ENCODE data around the gene STX8.
A peak's percentile ranks its signal among the peaks of the same experiment; 100 is the strongest.

The STX8 gene

DNA sequence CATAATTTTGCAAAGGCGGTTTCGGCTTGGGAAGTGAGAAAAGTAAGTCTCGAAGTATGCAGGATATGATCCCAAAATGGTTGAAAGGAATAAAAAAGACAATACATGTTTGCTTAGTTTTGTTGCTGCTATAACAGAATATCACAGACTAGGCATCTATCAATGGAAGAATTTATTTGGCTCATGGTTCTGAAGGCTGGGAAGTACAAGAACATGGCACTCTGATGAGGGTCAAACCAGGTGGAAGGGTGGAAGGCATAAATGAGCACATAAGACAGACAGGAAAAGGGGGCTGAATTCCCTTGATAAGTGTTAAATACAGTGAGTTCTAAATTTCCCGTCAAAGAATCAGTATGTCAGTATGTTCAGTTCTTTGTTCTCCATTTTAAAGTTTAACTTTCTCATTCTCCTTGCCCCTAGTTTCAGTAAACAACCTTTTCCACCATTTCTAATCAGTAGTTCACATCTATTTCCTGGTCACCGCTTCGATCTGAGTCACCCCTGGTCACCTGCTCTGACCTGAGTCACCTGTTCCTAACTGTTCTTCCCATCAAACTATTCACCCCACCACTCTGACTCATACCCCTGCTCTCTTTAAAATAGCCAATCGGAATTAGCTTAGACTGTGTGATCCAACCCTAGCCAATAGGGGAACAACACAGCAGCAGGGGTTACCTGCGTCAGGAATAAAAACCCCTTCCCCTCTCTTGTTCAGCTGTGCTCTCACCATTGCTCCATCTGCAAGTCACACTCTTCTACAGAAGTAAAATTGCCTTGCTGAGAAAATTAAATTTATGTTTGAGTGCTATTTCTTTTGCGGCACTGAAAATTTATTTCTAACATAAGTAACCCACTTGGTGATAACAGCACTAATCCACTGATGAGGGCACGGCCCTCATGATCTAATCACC is 240.8 kb downstream of the STX8 start:
- no peak for DNase-seq

DNA sequence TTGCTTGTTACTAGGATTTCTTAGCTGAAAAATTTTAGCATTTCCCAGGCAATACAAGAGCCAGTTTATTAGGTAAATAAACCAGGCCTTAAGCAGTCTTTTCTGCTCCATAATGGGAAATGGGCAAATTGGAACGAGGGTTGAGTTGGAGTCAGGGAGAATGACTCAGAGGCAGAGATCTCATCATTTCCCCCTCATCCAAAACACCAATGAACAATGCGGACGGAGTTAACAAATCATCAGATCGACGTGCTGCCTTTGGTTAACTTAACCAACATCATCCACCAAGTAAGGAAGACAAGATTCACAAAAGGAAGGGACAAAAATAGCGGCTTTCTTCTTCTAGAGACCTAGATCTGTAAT is 243.5 kb downstream of the STX8 start:
- no peak for DNase-seq

DNA sequence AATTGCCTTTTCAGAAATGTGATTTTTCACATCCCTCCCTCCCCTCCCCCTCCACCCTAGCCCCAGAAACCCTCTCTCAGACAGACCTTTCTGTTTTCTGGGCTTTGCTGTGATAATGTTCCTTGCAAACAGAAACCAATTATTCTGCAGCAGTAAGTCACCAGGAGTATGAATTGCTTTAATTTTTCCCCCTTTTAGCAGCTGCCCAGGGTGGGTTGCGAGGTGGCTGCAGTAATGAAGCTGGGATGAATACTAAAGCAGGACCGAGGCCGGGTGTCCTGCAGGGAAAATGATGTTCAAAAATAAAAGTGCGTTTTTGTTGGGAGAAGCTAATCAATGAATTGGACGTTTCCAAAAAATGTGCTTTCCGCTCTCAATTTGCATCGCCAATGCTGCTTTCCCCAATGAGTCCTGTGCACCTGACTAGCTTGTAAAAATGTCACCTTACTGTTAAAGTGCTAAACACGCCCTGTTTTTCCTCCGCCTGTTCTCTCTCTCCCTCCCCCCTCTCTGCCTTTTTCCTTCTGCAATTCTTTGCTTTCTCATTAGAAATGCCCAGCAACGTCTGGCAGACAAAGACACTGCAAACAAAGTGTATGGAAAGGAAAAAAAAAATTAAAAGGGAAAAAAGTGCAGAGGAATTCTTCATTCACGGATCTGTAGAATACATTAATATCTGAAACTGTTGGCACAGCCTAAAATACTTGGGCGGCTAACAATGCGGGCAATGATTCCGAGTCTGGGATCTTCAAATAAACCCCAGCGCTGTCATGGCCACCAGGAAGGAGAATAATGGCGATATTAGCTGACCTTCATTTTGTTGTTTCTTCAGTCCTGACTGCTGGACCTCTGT is 244.1 kb downstream of the STX8 start:
- peak; percentile 16 for DNase-seq

DNA sequence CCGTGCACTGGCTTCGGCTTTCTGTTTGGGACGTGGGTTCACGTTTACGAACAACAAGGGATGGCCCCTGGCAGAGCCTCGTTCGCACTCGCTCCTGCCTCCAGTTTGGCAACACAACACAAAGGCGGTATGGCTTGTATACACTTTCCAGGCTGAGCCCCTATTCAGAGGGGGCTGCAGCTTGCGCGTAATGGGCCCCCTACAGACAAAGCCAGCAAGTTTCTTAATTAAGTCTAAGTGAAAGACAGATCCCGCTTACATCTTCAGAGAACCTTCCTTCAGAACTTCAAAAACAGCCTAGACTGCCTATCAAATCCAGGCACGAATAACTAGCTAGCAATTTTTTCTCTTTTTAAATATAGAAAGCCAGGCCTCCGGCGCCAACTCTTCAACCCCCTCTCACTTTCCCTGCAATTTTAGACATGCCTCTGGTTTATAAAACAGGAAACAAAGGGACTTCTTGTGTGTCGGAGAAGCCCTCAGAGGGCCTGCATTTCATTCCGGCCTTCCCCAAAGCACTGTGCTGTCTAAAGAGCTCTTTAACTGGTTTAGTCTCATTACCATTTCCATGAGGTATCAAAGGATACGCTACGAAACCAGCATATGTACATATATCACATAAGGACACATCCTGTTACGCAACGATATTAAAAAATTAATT is 244.9 kb downstream of the STX8 start:
- DNase-seq = peak; percentile 77

GRCh38 chr17:9330141-9330540 is 245.5 kb downstream of the STX8 start:
- no peak for DNase-seq

DNA sequence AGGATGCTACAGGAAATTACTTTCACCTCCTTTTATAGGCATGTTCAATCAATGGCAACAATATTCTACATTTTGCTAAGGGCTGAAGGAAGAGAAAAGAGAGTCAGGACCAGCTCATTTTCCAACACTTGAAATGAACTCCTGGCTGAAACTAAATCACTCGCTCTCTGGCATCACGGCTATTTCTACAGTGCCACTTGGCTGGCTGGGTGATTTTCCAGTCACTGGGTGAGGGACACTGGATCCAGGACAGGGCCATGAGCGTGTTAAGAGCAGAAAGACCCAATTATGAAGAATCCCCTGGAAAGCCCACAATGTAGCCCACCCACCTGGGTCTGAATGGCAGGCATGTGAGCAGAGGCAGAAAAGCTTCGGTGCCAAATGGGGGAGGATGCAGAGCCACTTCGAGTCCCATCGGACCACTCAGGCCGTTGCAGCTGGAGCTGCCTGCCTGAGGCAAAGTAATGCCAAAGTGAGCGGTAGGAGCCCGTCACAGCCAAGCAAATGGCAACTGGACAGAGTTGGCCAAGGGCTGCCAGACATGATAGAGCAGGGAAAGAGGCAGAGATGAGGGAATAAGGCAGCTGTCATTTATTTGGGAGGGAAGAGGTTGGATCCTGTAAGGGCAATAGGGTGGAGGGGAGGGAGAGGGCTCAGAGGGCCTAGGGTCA is 246.2 kb downstream of the STX8 start:
- peak; percentile 16 for DNase-seq

- DNase-seq = no peak
Measured at GRCh38 chr17:9324864-9325263, 250.8 kb downstream of the STX8 start.

DNA sequence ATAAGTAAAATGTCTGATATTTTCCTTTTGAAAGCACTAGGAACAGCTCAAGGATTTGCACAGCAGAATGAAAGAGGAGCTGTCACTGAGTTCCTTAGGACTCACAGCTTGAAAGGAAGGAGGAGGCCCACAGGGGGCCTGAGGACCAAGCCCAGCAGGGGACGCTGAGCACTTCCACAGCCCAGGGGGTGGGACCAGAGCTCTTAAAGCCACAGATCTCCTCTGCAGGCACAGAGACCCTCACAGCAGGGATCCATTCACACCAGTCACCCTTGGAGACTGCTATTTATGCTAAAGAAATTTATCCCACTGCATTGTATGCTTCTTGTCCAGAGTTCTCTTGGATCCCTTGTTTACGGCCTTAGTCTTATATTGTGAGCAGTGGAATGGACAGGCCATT is 253.3 kb downstream of the STX8 start:
- DNase-seq = peak; percentile 30

- DNase-seq = no peak
Measured at GRCh38 chr17:9321890-9322289, 253.7 kb downstream of the STX8 start.

DNA sequence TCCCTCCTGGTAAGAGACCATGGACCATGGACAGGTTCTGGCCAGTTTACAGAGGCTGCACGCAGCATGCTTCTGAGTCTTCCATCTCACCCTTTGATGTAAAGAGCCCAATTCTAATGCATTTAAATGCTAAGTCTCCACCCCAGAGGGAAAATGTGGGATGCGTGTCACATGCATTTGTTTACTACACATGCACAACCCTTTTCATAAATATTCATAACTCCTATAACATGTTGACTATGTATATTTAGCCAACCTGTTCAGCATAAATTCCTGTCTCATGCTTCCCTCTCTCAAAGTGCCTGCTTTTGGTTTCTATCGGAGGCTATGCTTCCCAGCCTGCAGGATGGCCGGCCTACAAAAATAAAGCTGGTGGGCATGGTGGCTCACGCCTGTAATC is 260.3 kb downstream of the STX8 start:
- no peak for DNase-seq

DNA sequence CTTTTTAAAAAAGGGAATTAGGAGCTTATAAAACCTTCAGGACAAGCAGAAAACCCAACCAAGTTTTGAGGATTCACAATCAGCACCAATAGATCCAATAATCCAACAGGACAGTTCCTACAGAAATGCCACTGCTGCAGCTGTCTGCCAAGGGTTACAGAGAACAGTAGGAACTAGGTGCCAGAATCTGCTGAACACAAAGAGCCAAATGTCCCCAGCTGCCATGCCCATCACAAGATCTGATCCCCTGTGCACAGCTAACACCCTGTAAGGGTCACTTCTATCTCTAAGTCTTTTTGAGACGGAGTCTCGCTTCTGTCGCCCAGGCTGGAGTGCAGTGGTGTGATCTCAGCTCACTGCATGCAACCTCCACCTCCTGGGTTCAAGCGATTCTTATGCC is 262.3 kb downstream of the STX8 start:
- DNase-seq = no peak

DNA sequence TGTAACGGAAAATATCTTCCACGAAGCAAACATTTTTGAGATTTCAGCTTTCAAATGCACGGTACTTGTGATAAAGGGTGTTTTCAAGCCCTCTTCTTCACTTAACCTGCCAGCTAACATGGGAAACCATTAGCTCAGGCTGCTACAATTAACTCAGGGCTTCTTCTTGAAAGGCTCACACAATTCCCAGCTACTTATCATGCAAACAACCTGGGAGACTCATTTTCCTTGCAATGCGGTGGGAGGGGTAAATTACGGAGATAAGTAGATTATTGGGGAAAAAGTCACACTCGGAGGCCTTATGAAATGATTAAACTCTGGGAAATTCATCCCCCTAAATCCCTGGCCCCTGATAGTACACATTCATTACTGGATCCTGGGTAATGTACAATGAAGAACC is 266.4 kb downstream of the STX8 start:
- DNase-seq = no peak

DNA sequence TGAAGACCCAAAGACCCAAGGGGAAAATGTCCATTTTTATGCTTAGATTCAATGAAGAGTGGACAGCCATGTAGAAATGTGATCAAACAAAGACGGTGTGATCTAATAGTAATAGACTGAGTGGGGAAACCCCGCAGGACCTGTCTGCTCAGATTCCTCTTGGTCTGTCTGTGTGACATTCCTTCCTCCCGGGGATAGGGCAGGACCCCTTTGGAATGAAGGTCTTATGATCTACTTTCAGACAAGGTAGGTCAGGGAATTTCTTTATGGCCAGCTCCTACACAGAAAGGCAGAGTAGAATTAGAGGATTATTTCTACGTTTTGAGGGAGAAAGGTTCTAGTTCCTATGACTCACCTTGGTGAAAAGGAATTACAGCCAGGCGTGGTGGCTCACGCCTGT is 267.6 kb downstream of the STX8 start:
- no peak for DNase-seq

DNA sequence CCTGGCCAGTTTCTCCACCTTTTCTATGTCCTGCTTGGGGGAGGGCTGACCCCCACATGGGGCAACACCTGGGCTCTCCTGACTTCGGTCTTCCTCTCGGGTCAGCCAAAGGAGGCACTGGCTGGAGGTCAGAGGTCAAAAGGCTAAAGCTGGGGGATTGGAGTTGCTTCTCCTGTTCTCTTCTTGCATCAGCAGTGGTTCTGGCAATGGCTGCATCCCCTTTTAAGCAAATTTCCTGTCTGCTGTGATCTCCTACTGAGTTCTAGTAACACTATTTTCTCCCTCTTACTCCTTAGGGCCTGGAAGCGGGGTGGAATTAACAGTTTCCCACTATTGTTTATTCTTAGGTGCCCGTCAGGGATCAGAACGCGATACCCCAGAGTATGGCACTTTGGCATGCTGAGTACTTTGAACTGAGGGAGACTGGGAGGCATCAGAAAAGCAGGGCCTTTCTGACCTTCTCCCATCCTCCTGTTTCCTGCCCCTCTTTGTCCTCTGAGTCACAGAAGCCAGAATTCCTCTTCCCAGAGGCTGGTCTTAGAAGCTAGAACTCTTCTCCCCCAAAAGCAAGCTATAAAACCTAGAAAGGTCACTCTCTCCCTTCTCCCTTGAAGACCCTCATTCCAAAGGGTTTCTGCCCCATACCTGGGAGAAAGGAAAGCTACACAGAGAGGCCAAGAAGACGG is 268.2 kb downstream of the STX8 start:
- DNase-seq = no peak

DNA sequence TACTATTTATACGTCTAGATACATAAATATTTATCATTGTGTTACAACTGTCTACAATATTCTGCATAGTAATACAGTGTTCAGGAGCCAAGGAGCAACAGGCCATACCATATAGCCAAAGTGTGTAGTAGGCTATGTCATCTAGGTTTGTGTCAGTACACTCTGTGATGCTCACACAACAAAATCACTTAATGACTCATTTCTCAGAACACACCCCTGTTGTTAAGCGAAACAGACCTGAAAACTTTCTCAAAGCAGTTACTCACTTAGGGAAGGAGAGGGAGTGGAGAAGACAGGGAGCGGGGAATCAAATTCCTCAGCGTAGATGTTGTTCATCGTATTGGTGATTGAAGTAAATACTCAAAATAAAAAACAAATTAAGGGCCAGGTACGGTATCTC is 269.5 kb downstream of the STX8 start:
- no peak for DNase-seq

DNA sequence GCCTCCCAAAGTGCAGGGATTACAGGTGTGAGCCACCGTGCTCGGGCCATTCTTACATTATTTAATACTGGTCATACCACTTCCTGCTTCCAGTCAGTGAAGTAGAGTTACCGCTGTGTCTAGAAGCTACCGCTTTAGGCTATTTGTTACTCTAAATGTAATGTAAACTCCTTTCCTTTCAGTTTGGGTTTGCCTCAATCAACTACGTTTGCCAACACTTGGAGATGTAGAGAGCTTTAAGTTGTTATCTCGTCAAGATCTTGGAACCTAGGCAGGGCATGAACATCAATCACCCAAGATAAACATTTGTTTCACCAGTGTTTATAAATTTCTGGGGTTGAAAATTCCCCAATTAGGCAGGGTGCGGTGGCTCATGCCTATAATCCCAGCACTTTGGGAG is 275.9 kb downstream of the STX8 start:
- no peak for DNase-seq

DNA sequence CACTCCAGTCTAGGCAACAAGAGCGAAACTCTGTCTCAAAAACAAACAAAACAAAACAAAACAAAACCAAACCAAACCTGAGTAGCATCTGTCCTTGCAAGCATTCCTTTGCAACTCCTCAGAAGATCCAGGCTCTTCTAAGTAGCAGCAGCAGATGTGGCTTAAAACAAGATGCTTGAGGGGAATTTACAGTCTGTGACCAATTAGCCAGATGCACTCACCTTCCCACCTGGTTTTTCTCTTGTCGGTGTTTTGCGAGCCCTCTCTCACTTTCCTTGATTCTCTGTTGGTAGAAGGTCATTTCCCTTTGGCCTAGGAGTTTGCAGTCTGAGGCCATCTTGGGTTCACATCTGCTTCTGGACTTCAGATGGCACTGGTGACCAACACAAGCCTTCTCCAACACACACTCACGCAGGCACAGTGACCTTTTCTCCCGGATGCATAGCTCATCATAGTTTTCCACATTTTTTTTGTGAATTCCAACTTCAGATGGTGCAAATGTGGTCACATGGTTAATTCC is 276.8 kb downstream of the STX8 start:
- no peak for DNase-seq

- DNase-seq = no peak
Measured at GRCh38 chr17:9298135-9298534, 277.5 kb downstream of the STX8 start.

DNA sequence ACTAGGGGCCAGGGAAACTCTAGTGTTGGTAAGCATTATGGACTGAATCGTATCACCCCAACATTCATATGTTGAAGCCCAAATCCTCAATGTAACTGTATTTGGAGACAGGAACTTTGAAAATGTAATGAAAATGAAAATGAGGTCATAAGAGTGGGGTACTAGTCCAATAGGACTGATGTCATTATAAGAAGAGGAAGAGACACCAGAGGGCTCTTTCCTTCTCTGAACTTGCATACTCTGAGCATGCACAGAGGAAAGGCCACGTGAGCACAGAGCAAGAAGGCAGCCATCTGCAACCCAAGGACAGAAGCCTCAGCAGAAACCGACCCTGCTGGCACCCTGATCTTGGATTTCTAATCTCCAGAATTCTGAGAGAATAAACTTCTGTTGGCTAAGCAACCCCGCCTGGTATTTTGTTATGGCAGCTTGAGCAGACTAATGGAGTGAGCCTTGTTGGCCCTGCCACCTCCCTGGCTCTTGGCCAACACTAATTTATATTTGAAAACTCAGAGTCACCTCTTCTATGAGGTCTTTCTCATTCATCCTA is 280.9 kb downstream of the STX8 start:
- no peak for DNase-seq

DNA sequence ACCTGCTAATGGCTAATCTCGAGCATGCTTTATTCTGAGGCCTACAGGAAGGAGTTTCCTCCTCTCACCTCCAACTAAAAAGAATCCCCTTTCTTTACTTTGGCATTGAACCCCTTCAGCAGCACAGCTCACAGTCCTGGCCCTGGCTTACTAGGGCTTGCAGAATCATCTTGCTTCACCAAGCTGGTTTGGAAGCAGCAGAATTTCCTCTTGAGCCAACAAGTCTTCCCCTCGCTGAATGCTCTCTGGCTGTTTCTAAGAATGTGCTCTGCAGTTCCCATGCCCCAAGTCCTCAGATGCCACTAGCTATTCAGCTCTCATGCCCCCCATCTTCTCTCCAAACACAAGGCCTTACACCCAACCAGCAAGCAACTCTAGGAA is 283.1 kb downstream of the STX8 start:
- DNase-seq = no peak

GRCh38 chr17:9291912-9292560 is 283.6 kb downstream of the STX8 start:
- DNase-seq = peak; percentile 41

Measured in retina (tissue), 1 donor.